Ishikawa (cell line): ENCODE results near the gene GCFC2.

Experiments used
- CEBPB ChIP-seq: IDR thresholded peaks from 2 replicates; pipeline ENCODE4 v1.6.1; 2012
- EGR1 ChIP-seq: IDR thresholded peaks from 2 replicates; pipeline ENCODE4 v1.6.1; 2012
- EP300 ChIP-seq: IDR thresholded peaks from 2 replicates; pipeline ENCODE4 v1.6.1; 2012; ENCODE audit warnings: borderline replicate concordance
- FOXM1 ChIP-seq: IDR thresholded peaks from 2 replicates; pipeline ENCODE4 v1.6.1; 2012; ENCODE audit warnings: low read depth, borderline replicate concordance
- MAX ChIP-seq: IDR thresholded peaks from 2 replicates; pipeline ENCODE4 v1.6.1; 2012
- RAD21 ChIP-seq: IDR thresholded peaks from 2 replicates; pipeline ENCODE4 v1.6.1; 2012; ENCODE audit warnings: low read depth
- REST ChIP-seq: IDR thresholded peaks from 2 replicates; pipeline ENCODE4 v1.6.1; 2012; ENCODE audit warnings: low read depth, mild to moderate bottlenecking
- TAF1 ChIP-seq: IDR thresholded peaks from 2 replicates; pipeline ENCODE4 v1.6.1; 2012; ENCODE audit warnings: low read depth, mild to moderate bottlenecking
- TEAD4 ChIP-seq: IDR thresholded peaks from 2 replicates; pipeline ENCODE4 v1.6.1; 2012
- USF1 ChIP-seq: IDR thresholded peaks from 2 replicates; pipeline ENCODE4 v1.6.1; 2012
- YY1 ChIP-seq: IDR thresholded peaks from 2 replicates; pipeline ENCODE4 v1.6.1; 2012; ENCODE audit warnings: low read depth
- ZBTB7A ChIP-seq: IDR thresholded peaks from 2 replicates; pipeline ENCODE4 v1.6.1; 2012; ENCODE audit warnings: low read depth

DNA sequence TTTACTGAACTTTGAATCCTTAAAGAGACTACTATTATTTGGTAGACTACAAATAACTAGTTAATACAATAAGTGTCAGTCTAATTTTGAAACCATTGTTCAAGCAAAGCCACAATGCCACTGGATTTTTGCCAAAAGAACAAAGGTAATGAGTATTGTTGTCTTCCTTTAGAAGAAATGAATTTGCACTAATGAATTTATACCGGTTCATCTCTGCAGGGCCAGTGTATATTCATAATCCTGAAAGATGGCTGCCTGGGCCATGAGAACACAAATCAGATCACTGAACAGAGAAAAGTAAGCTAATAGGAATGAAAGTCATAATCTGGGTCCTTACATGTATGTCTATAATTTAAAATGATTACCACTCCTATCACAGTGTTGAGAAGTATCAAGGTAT is 31.2 kb downstream of the GCFC2 start:
- TF ChIP-seq MAX = no peak
- no peak for TF ChIP-seq REST
- no peak for TF ChIP-seq EGR1
- no peak for TF ChIP-seq CEBPB
- TF ChIP-seq FOXM1 = no peak
- no peak for TF ChIP-seq YY1
- TF ChIP-seq RAD21 = no peak
- TF ChIP-seq TEAD4 = no peak
- TF ChIP-seq EP300 = no peak
- TF ChIP-seq TAF1 = no peak
- TF ChIP-seq ZBTB7A = no peak
- no peak for TF ChIP-seq USF1
